HepG2 (cell line): ENCODE measurements around the gene SLC29A1. TPM values are rescaled to one million over a fixed set of nuclear protein-coding genes. Genes with fewer than 3 reads are reported as not detected.

Experiments
- ATAC-seq: fragments of 200-7000 bp; cut with Tn5 transposase; 3 replicates; pipeline ENCODE4 v1.9.1; 2020; ENCODE audit warnings: mild to moderate bottlenecking, moderate library complexity
- BruUV-seq: library from RNA; stranded (reverse); fragments of 400-500 nt; replicated peaks from 2 replicates; lab custom pipeline; 2021; lab: Mats Ljungman, UMichigan
- CTCF ChIA-PET: fragments of 300-600 bp; formaldehyde crosslinking; extraction: SDS; loops from one replicate; lab custom pipeline; 2021; ENCODE audit warnings: low total read pairs, inconsistent platforms, low intra/inter-chr PET ratio; lab: Yijun Ruan, JAX
- POLR2A ChIA-PET: fragments of 350-600 bp; sonication (Branson Sonifier 250); formaldehyde crosslinking; loops from one replicate; lab custom pipeline; 2020; ENCODE audit warnings: antibody characterized with exemption, inconsistent platforms; lab: Yijun Ruan, JAX
- DNase-seq: peaks from one replicate; pipeline ENCODE4 v3.0.0-alpha.2; 2015; ENCODE audit warnings: low spot score
- FAIRE-seq: peaks from 3 replicates; lab custom pipeline; 2011; peaks lifted over from hg19 to GRCh38; lab: Jason Lieb, UNC
- H2AFZ ChIP-seq: one replicate; pipeline ENCODE4 v1.6.1; 2011; ENCODE audit warnings: low read length, inconsistent platforms
- H3K27ac ChIP-seq: fragments of 300-600 bp; 3 replicates; pipeline ENCODE4 v1.8.0; 2011; ENCODE audit warnings: mixed run types, mild to moderate bottlenecking, mixed read lengths, low read length, inconsistent platforms; ENCODE audit not compliant: insufficient read depth; ENCODE audit errors: extremely low read length
- H3K27me3 ChIP-seq, 2 experiments: fragments of 200-600 bp in 1 of 2; 2 replicates in 1 of 2; 3 replicates in 1 of 2; pipeline versions ENCODE4 v1.6.0 to v1.8.0; 2011; ENCODE audit warnings: low read length in 2 of 2, mild to moderate bottlenecking in 2 of 2, moderate library complexity in 2 of 2, inconsistent platforms in 1 of 2; ENCODE audit not compliant: insufficient read depth in 2 of 2, control insufficient read depth in 1 of 2
- H3K36me3 ChIP-seq, 2 experiments: fragments of 200-600 bp in 1 of 2; replicated peaks in 1 of 2; 2 replicates in 1 of 2; 3 replicates in 1 of 2; pipeline versions ENCODE4 v1.5.1 to v1.8.0; 2011; ENCODE audit warnings: low read length in 2 of 2, inconsistent platforms in 1 of 2; ENCODE audit not compliant: insufficient read depth in 2 of 2, control insufficient read depth in 1 of 2
- H3K4me1 ChIP-seq: 2 replicates; pipeline ENCODE4 v1.5.1; 2012; ENCODE audit warnings: low read length, inconsistent platforms; ENCODE audit not compliant: insufficient read depth
- H3K4me2 ChIP-seq: 2 replicates; pipeline ENCODE4 v1.6.0; 2011; ENCODE audit warnings: low read depth, low read length, inconsistent platforms
- H3K4me3 ChIP-seq, 3 experiments: fragments of 200-600 bp in 1 of 3; sonication (generic), shearing (Covaris generic) in 1 of 3; replicated peaks in 1 of 3; 2 replicates each; pipeline ENCODE4 v1.5.1; 2011 to 2016; ENCODE audit warnings: low read length in 3 of 3, inconsistent platforms in 2 of 3, low read depth in 2 of 3, mild to moderate bottlenecking in 2 of 3, control low read depth in 1 of 3, mixed read lengths in 1 of 3; ENCODE audit not compliant: insufficient read depth in 1 of 3
- H3K79me2 ChIP-seq: one replicate; pipeline ENCODE4 v1.6.1; 2011; ENCODE audit warnings: low read length, inconsistent platforms; ENCODE audit not compliant: insufficient read depth
- H3K9ac ChIP-seq: 2 replicates; pipeline ENCODE4 v1.6.0; 2011; ENCODE audit warnings: mild to moderate bottlenecking, low read depth, low read length, inconsistent platforms; ENCODE audit not compliant: insufficient read depth
- H3K9me3 ChIP-seq: 2 replicates; pipeline ENCODE4 v1.5.1; 2012; ENCODE audit warnings: mild to moderate bottlenecking, low read length
- H4K20me1 ChIP-seq: 2 replicates; pipeline ENCODE4 v1.6.0; 2011; ENCODE audit warnings: inconsistent platforms, mild to moderate bottlenecking, low read length, moderate library complexity; ENCODE audit not compliant: insufficient read depth
- ELF3 ChIP-seq: IDR thresholded peaks from 2 replicates; pipeline ENCODE4 v1.6.1; 2016; ENCODE audit warnings: missing genetic modification reagents, missing compliant biosample characterization
- EZH2 ChIP-seq: conservative IDR thresholded peaks from 2 replicates; pipeline ENCODE4 v1.6.1; 2012; ENCODE audit warnings: mild to moderate bottlenecking, low read depth, low read length, moderate library complexity
- FOXM1 ChIP-seq: sonication (generic); formaldehyde crosslinking; IDR thresholded peaks from 2 replicates; pipeline ENCODE4 v1.5.0; 2020; ENCODE audit warnings: missing genetic modification reagents
- NFE2L1 ChIP-seq: sonication (generic); formaldehyde crosslinking; IDR thresholded peaks from 2 replicates; pipeline ENCODE4 v1.4.0; 2020; ENCODE audit warnings: missing genetic modification reagents, mild to moderate bottlenecking, borderline replicate concordance
- WGBS: methylation state at CpG from one replicate; pipeline ENCODE4 v1.1.6; 2017; ENCODE audit warnings: low lambda C conversion rate; 5-methylcytosine and 5-hydroxymethylcytosine counted together
- in situ Hi-C: cut with HindIII; loops from 2 replicates; pipeline ENCODE4 v1.10.0; 2017; ENCODE audit warnings: low pct_unique_long_range_greater_than_20kb; ENCODE audit not compliant: extremely low pct_ligation_motif_present
- intact Hi-C: fragments of 100-400 bp; cut with micrococcal nuclease; formaldehyde crosslinking; loops from one replicate; pipeline ENCODE4 v1.10.0; 2022; ENCODE audit not compliant: unreplicated experiment
- polyA plus RNA-seq, 8 experiments: library from polyadenylated mRNA; depleted of rRNA in 3 of 8; stranded (reverse) in 7 of 8; unstranded in 1 of 8; fragments of >200 nt; fragmentation: Illumina TruSeq in 4 of 8; extraction: Trizol in 4 of 8; gene quantifications; 2 replicates each; pipeline versions ENCODE4 v1.2.1 to v1.2.3, GENCODE V29; 2011 to 2016; ENCODE audit warnings: low read depth in 4 of 8, missing spikeins in 1 of 8, mixed read lengths in 1 of 8; ENCODE audit not compliant: insufficient read depth in 1 of 8
- total RNA-seq, 5 experiments: library from RNA; depleted of rRNA; stranded (reverse); fragments of >200 nt; fragmentation: Illumina TruSeq; extraction: Trizol; gene quantifications; 2 replicates each; pipeline ENCODE4 v1.2.3, GENCODE V29; 2016; ENCODE audit warnings: low read depth in 1 of 5
- TF ChIP-seq, protein P1 (sequence below), 2 experiments: IDR thresholded peaks; 2 replicates each; pipeline ENCODE4 v1.6.1; 2011 to 2012; ENCODE audit warnings: low read length in 2 of 2, borderline replicate concordance in 1 of 2, low read depth in 1 of 2, mild to moderate bottlenecking in 1 of 2, moderate library complexity in 1 of 2

SLC29A1 gene
- total and polyA plus RNA-seq, 2 of the 13 experiments (the other 11 are each of a cell fraction or from before 2014, with no cell fraction given) = 43.2 to 106 TPM

DNA sequence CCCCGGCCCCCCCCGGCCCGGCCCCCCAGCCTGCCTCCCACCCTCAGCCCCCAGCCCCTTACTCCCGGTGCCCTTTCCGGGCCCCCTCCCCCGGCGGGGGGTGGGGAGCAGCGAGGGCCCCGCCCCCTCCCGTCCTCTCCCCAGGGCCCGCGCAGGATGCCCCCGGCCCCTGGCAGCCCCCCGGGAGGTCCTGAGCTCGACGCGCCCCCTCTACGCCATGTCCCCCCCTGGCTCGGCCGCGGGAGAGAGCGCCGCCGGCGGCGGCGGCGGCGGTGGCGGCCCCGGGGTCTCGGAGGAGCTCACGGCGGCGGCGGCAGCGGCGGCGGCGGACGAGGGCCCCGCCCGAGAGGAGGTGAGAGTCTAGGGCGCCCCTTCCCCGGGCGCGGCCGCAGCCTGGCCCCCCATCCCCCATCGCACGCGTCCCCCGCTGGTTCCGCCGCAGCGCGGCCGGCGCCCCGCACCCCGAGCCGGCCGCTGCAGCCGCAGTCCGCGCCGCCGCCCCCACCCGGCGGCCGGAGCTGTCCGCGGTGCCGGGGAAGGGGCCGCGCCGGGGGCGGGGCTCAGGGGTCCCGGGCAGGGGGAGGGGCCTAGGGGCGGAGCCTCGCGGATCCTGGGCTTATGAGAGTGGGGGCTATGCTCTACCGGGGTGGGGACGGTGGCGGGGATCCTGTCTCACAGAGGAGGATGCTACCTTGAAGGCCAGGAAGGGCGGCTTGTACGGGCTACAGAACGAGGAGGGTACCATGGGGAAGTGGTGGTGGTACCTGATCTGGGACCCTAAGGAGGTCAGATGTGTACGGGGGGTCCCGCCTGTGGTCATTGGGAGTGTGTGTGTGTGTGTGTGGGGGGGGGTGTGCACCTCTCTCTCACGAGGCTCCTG, 47.4 kb downstream of the SLC29A1 start:
- Histone ChIP-seq H3K79me2 (no peaks in the 10 kb centered on the region), H4K20me1 (no peaks in the 10 kb centered on the region), H3K36me3 (no peaks in the 10 kb centered on the region), H3K9ac (no peak overlapping the region), H2AFZ (no peak overlapping the region), H3K27me3 (peaks cover 20 to 66% of the 10 kb centered on the region in 2 experiments), H3K9me3 (no peaks in the 10 kb centered on the region), H3K4me2 (peak overlapping the region; percentile 29; the same call in 1 of the 2 replicates), H3K4me1 (peaks cover 31% of the 10 kb centered on the region), H3K4me3 (peak overlapping the region; percentile 33 to 62 (median 42); a peak in 5 of 6 replicates), H3K27ac (no peak overlapping the region)
- CTCF ChIA-PET = interaction anchor here (4.3 kb wide), 1 partner anchor 67 kb away, joined by 65 read pairs; no protein-coding TSS in a partner anchor
- 0 out of 2 replicates have a peak, but pooled peaks have one; percentile 57 for TF ChIP-seq EZH2
- TF ChIP-seq NFE2L1 (CRISPR knock-in tag) = no peak
- TF ChIP-seq ELF3 (CRISPR knock-in tag) = no peak
- TF ChIP-seq, protein P1, sequence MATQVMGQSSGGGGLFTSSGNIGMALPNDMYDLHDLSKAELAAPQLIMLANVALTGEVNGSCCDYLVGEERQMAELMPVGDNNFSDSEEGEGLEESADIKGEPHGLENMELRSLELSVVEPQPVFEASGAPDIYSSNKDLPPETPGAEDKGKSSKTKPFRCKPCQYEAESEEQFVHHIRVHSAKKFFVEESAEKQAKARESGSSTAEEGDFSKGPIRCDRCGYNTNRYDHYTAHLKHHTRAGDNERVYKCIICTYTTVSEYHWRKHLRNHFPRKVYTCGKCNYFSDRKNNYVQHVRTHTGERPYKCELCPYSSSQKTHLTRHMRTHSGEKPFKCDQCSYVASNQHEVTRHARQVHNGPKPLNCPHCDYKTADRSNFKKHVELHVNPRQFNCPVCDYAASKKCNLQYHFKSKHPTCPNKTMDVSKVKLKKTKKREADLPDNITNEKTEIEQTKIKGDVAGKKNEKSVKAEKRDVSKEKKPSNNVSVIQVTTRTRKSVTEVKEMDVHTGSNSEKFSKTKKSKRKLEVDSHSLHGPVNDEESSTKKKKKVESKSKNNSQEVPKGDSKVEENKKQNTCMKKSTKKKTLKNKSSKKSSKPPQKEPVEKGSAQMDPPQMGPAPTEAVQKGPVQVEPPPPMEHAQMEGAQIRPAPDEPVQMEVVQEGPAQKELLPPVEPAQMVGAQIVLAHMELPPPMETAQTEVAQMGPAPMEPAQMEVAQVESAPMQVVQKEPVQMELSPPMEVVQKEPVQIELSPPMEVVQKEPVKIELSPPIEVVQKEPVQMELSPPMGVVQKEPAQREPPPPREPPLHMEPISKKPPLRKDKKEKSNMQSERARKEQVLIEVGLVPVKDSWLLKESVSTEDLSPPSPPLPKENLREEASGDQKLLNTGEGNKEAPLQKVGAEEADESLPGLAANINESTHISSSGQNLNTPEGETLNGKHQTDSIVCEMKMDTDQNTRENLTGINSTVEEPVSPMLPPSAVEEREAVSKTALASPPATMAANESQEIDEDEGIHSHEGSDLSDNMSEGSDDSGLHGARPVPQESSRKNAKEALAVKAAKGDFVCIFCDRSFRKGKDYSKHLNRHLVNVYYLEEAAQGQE (IDR thresholded peaks at IDR 0.05; ENCODE audit: borderline replicate concordance in 1 of 2, low read depth in 1 of 2, low read length in 2 of 2) = peak; percentile 67 to 87
- TF ChIP-seq FOXM1 (CRISPR knock-in tag) = no peak
- in situ Hi-C loops (loop anchor here (5.0 kb wide), 1 partner anchor 67 kb away; no protein-coding TSS in a partner anchor), intact Hi-C loops (no loop called here)
- no TSS peak for BruUV-seq
- ATAC-seq = no peak
- WGBS = 7% methylated on average over 17 of the region's 90 CpGs
- DNase-seq = no peak
- POLR2A ChIA-PET = interaction anchor here (0.6 to 1.1 kb wide), 3 partner anchors 14 to 42 kb away, joined by 3 to 5 read pairs (median 3); partner anchors contain the start of genes AARS2 and SLC35B2
- FAIRE-seq = no peak
